SK-N-MC (cell line): Measurements from ENCODE around the gene CFAP299.

Experiments
- DNase-seq: peaks from one replicate; pipeline ENCODE4 v3.0.0-alpha.2; 2011; ENCODE audit warnings: low read depth, low spot score
- H3K27ac ChIP-seq: fragments of 200-600 bp; sonication (generic); 2 replicates; pipeline ENCODE4 v1.5.1; 2016; ENCODE audit warnings: mixed run types
- H3K36me3 ChIP-seq: fragments of 200-600 bp; sonication (generic); 2 replicates; pipeline ENCODE4 v1.6.1; 2017; ENCODE audit warnings: antibody characterized with exemption, low read length, mixed read lengths; ENCODE audit not compliant: insufficient read depth
- H3K4me3 ChIP-seq: fragments of 200-600 bp; sonication (generic); 2 replicates; pipeline ENCODE4 v1.5.1; 2016
- H3K9ac ChIP-seq: fragments of 200-600 bp; sonication (generic); 2 replicates; pipeline ENCODE4 v1.8.0; 2017; ENCODE audit warnings: mixed run types, mixed read lengths; ENCODE audit not compliant: insufficient read length
- H3K9me3 ChIP-seq: fragments of 200-600 bp; sonication (generic); 2 replicates; pipeline ENCODE4 v1.6.1; 2017; ENCODE audit warnings: low read depth, mild to moderate bottlenecking, antibody characterized with exemption, low read length, moderate library complexity, mixed read lengths
- EZH2 ChIP-seq: fragments of 200-600 bp; sonication (generic); IDR thresholded peaks from one replicate; pipeline ENCODE4 v1.6.1; 2017; ENCODE audit warnings: antibody characterized with exemption
- FOXP2 ChIP-seq: optimal IDR thresholded peaks from 2 replicates; pipeline ENCODE3; 2011; ENCODE audit warnings: mild to moderate bottlenecking, moderate library complexity; ENCODE audit not compliant: insufficient read depth; ENCODE audit errors: extremely low read length, control extremely low read depth
- POLR2AphosphoS5 ChIP-seq: IDR thresholded peaks from 2 replicates; pipeline ENCODE4 v1.6.1; 2012; ENCODE audit warnings: mild to moderate bottlenecking, low read depth, low read length, borderline replicate concordance

The CFAP299 gene

GRCh38 chr4:80587871-80588385 lies 252.4 kb downstream of the CFAP299 start:
- no peak overlapping the region for H3K27ac ChIP-seq
- H3K9ac ChIP-seq = no peak overlapping the region
- no peaks in the 10 kb centered on the region for H3K36me3 ChIP-seq
- no peak for DNase-seq
- H3K9me3 ChIP-seq = no peaks in the 10 kb centered on the region
- H3K4me3 ChIP-seq = no peak overlapping the region
- no peak for TF ChIP-seq FOXP2
- no peak for TF ChIP-seq POLR2AphosphoS5
- TF ChIP-seq EZH2 = no peak

GRCh38 chr4:80592950-80593349 lies 257.4 kb downstream of the CFAP299 start:
- no peak overlapping the region for H3K9ac ChIP-seq
- no peak for TF ChIP-seq FOXP2
- no peak for TF ChIP-seq POLR2AphosphoS5
- H3K36me3 ChIP-seq = no peaks in the 10 kb centered on the region
- H3K9me3 ChIP-seq = no peaks in the 10 kb centered on the region
- no peak overlapping the region for H3K27ac ChIP-seq
- DNase-seq = no peak
- H3K4me3 ChIP-seq = no peak overlapping the region

GRCh38 chr4:80594701-80595100 lies 259.2 kb downstream of the CFAP299 start:
- no peak for TF ChIP-seq FOXP2
- no peak for TF ChIP-seq POLR2AphosphoS5
- no peak for TF ChIP-seq EZH2
- DNase-seq = no peak
- no peaks in the 10 kb centered on the region for H3K9me3 ChIP-seq
- no peaks in the 10 kb centered on the region for H3K36me3 ChIP-seq
- H3K4me3 ChIP-seq = no peak overlapping the region
- no peak overlapping the region for H3K27ac ChIP-seq
- H3K9ac ChIP-seq = no peak overlapping the region

- TF ChIP-seq EZH2 (no peak), FOXP2 (no peak), POLR2AphosphoS5 (no peak)
- no peaks in the 10 kb centered on the region for H3K9me3 ChIP-seq
- no peak overlapping the region for H3K9ac ChIP-seq
- no peak overlapping the region for H3K4me3 ChIP-seq
- no peak for DNase-seq
- H3K27ac ChIP-seq = no peak overlapping the region
- H3K36me3 ChIP-seq = no peaks in the 10 kb centered on the region
Measured at GRCh38 chr4:80608281-80608980, 272.9 kb downstream of the CFAP299 start.

GRCh38 chr4:80610199-80610598 lies 274.7 kb downstream of the CFAP299 start:
- no peaks in the 10 kb centered on the region for H3K9me3 ChIP-seq
- H3K36me3 ChIP-seq = no peaks in the 10 kb centered on the region
- H3K4me3 ChIP-seq = no peak overlapping the region
- DNase-seq = no peak
- TF ChIP-seq FOXP2 = no peak
- no peak for TF ChIP-seq EZH2
- no peak for TF ChIP-seq POLR2AphosphoS5
- no peak overlapping the region for H3K9ac ChIP-seq
- H3K27ac ChIP-seq = no peak overlapping the region

GRCh38 chr4:80610845-80611677 lies 275.5 kb downstream of the CFAP299 start:
- no peak for TF ChIP-seq EZH2
- TF ChIP-seq POLR2AphosphoS5 = no peak
- TF ChIP-seq FOXP2 = no peak
- Histone ChIP-seq H3K27ac (no peak overlapping the region), H3K9me3 (no peaks in the 10 kb centered on the region), H3K9ac (no peak overlapping the region), H3K4me3 (no peak overlapping the region), H3K36me3 (no peaks in the 10 kb centered on the region)
- DNase-seq = no peak

- Histone ChIP-seq H3K36me3 (no peaks in the 10 kb centered on the region), H3K9ac (no peak overlapping the region), H3K4me3 (no peak overlapping the region), H3K9me3 (no peaks in the 10 kb centered on the region), H3K27ac (no peak overlapping the region)
- TF ChIP-seq FOXP2 (no peak), EZH2 (no peak), POLR2AphosphoS5 (no peak)
- no peak for DNase-seq
Measured at GRCh38 chr4:80611678-80611979, 276.1 kb downstream of the CFAP299 start.

GRCh38 chr4:80613470-80613869 lies 277.9 kb downstream of the CFAP299 start:
- TF ChIP-seq EZH2 = no peak
- no peak for TF ChIP-seq POLR2AphosphoS5
- TF ChIP-seq FOXP2 = no peak
- Histone ChIP-seq H3K36me3 (no peaks in the 10 kb centered on the region), H3K27ac (no peak overlapping the region), H3K4me3 (no peak overlapping the region), H3K9ac (no peak overlapping the region), H3K9me3 (no peaks in the 10 kb centered on the region)
- DNase-seq = no peak
